ENCODE measurements around the gene MRPL43.
"Not testable (repeated sequence)": the region's sequence is repeated elsewhere in the genome, so short reads cannot be mapped to it uniquely, and the experiment has no call there.

The MRPL43 gene

DNA sequence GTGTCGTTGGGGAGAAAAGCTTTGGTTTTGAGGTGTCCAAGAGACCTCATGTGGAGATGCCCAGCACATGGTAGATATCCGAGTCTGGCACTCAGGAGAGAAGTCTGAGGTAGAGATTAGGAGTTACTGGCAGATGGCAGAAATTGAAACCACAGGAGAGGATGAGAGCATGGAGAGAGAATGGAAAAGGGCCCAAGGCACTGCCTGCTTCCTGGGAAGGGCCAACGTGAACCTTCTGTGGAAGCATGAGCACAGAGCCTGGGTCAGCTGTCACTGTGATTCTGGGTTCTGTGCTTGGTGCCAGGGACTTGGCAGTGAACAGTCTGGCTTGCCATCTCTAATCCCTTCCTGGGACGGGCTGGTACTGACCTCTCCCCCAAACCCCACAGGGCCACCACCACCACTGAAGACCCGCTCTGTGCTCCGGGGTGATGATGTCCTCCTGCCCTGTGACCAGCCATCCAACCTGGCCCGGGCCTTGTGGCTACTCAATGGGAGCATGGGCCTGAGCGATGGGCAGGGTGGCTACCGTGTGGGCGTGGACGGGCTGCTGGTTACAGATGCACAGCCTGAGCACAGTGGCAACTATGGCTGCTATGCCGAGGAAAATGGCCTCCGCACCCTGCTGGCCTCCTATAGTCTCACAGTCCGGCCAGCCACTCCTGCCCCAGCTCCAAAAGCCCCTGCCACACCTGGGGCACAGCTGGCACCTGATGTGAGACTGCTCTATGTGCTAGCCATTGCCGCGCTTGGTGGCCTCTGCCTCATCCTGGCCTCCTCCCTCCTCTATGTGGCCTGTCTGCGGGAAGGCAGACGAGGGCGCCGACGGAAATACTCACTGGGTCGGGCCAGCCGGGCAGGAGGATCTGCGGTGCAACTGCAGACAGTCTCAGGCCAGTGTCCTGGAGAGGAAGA, 4.1 kb downstream of the MRPL43 start:
- no peak for DNase-seq

DNA sequence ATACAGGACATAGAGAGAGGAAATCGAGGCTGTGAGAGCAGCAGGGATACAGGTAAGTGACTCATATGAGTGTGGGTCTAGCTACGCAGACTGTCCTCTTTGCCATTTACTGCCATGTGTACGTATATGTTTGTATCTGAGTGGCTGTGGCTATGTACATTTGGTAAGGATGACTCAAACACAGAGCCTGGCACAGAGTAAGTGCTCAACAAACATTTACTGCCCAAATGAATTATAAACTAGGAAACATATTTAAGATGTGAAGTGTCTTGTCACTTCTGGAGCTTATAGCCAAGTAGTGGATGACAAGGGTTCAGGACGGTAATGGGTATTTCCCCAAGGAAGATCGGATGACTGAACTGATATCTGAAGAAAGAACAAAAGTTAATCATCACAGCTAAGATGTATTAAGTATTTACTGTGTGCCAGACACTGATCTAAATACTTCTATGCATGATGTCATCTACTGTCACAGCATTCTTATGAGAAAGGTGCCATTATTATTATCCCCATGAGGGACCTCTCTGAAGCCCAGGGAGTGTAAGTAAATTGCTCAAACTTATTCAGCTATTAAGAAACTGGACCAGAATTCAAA, 6.0 kb downstream of the MRPL43 start:
- DNase-seq: no peak

- DNase-seq: no peak
Measured at GRCh38 chr10:100980711-100981110, 6.6 kb downstream of the MRPL43 start.

DNA sequence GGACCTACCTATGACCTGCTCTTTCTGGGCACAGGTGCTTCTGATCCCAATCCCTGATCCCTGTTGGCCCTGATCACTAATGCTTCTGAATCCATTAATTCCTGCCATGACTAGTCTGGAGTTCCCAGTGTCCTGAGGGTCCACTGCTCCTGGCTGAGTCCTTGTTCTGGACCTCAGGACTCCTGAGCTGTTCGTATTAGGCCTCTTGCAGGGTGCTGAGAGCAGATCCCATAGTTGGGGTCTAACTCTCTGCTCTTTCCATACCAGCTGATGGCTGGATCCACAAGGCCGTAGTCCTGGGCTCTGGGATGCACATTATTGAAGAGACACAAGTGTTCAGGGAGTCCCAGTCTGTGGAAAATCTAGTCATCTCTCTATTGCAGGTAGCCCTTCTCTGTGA, 7.0 kb downstream of the MRPL43 start:
- no peak for DNase-seq

GRCh38 chr10:100979791-100980272, 7.5 kb downstream of the MRPL43 start:
- no peak for DNase-seq

DNA sequence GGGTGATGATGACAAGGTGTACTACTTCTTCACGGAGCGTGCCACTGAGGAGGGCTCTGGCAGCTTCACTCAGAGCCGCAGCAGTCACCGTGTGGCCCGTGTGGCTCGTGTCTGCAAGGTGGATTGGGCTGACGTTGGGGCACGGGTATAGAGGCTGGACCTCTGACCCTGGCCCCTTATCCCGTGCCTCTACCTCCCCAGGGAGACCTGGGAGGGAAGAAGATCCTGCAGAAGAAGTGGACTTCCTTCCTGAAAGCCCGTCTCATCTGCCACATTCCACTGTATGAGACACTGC, 8.4 kb downstream of the MRPL43 start:
- no peak for DNase-seq

GRCh38 chr10:100978121-100978900, 9.0 kb downstream of the MRPL43 start:
- DNase-seq: no peak

- no peak for DNase-seq
Measured at GRCh38 chr10:100977436-100977835, 9.9 kb downstream of the MRPL43 start.

- no peak for DNase-seq
Measured at GRCh38 chr10:100976906-100977305, 10.4 kb downstream of the MRPL43 start.

DNA sequence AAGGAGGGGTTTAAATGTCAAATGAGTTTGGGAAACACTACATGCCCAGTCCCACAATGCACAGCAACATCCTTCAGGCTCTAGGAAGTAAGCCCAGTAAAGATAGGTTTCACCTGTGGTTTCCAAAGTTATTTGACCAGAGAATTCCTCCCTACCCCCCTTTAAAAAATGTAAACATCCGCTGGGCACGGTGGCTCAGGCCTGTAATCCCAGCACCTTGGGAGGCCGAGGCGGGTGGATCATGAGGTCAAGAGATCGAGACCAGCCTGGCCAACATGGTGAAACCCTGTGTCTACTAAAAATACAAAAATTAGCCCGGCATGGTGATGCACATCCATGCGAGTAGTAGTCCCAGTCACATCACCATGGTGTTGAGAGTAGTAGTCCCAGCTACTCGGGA, 11.9 kb downstream of the MRPL43 start:
- DNase-seq: not testable (repeated sequence)

DNA sequence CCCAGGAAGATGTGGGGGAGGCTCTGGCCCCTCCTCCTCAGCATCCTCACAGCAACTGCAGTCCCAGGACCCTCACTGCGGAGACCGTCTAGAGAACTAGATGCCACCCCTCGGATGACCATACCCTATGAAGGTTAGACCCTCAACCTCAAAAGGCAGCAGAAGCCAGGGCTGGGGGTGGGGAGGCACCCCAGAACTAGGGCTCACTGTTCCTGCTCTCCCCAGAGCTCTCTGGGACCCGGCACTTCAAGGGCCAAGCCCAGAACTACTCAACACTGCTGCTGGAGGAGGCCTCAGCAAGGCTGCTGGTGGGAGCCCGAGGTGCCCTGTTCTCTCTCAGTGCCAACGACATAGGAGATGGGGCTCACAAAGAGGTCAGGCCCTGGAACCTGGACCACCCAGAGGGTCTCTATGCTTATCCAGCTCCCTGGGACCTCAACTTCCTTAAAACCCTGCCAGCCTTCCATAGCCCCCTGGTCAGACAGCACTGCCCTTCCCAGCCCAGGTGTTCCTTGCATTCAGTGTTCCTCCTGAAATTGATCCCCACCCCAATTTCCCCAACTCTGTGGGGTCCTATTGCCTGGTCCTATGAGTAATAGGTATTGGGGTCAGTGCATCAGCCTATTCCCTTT, 14.3 kb downstream of the MRPL43 start:
- no peak for DNase-seq

DNA sequence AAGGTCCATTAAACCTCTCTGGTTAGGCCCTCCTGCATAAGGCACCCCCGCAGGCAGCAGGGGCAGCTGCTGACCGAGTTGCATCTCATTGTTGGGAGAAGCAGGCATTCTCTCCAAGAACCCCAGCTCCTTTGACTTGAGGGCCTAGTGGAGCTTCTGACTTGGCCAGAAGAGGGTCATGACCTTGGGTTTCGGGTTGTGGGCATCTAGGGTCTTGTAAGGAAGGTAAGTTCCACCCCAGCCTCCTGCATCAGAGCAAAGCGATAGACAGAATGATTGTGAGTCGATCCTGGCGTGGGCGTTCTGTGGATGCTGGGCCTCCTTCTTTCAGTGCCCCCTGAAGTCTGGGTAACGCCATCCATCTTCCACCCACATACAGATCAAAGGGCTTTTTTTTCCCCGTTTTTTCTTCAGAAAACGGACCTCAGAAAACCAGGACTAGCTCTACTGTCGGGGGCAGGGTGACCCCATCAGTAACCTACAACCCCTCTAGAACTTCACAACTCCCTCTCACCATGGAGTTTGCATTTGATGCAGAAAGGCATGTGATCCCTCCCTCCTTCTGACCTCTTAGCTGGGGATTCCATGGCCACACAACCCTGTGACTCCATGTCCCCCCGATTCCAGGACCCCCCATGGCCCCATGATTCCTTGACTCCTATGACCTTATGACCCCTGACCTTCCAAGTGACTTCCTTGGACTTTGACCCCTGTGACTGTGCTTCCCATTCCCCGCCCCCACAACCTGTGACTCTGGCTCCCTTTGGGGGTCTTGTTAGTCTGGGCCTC, 15.0 kb downstream of the MRPL43 start:
- DNase-seq: no peak

DNA sequence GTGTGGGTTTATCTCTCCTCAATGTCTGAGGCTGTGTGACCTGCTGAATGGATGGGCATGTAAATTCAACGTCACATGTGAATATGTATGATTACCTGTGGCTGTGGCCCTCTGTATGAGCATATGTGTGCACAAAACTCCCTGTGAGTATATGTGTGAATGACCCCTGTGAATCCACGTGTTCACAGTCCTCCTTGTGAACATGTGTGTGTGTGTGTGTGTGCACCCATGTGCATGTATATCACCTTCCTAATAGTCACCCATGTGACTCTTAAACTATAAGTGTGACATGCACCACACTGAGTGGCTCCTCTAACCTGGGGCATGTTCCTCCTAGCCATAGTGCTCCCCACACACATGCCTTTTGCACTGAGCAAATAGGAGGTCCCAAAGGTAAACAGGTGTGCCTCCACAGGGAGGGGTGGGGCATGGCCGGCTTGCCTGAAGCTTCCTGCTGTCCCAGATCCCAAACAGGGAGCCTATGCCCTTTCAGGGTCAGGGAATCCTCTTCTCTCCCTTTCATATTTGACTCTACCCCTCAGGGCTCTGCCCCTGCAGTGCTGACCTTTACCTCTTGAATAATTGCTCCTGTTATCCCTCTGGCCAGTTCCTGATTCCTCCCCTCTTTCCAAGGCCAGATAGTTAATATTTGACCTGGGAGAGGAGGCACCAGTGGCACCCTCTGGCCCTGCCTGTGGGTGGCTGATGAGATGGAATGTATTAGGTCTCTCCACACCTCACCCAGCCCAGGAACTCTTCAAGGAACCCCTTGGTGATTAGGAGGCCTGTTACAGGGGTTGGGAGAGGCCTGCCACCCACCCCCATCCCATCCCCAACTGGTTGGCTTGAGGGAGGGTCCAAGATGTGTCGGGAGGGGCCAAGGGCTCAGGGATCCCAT, 16.1 kb downstream of the MRPL43 start:
- DNase-seq: no peak

DNA sequence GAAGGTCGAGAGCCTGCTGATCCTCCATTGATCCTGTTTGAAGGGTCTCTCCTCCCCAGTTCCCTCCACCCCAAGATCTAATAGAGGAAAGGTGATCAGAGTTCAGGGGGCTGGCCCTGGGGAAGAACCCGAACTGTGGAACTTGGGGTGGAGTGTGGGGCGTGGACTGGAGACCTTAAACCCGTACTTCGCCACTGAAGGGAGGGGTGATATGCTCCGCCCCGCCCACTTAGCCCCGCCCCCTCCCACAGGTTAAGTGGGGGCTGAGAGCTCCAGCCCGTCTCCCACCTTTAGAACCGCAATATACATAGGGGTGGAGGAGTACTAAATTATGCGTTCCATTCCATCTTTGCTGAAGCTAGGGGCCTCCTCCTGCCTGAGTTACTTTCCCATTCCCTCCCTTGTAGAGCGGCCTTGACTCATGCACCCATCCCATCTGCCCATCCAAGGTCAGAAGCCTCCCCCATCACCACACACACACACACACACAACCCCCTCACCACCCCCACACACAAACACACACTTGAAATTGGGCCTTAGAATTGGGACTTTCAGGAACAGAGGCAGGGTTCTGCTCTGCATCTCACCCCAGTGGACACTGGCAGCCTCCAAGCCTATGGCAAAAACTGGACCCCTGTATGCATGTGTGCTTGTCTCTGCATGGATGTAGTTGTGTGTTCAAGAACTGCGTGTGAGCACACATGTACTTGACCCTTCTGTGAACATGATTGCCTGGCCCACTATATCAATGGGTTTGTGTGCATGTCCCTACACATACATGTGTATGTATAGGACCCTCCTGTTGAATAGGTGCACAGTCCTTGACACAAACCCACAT, 17.0 kb downstream of the MRPL43 start:
- no peak for DNase-seq

DNA sequence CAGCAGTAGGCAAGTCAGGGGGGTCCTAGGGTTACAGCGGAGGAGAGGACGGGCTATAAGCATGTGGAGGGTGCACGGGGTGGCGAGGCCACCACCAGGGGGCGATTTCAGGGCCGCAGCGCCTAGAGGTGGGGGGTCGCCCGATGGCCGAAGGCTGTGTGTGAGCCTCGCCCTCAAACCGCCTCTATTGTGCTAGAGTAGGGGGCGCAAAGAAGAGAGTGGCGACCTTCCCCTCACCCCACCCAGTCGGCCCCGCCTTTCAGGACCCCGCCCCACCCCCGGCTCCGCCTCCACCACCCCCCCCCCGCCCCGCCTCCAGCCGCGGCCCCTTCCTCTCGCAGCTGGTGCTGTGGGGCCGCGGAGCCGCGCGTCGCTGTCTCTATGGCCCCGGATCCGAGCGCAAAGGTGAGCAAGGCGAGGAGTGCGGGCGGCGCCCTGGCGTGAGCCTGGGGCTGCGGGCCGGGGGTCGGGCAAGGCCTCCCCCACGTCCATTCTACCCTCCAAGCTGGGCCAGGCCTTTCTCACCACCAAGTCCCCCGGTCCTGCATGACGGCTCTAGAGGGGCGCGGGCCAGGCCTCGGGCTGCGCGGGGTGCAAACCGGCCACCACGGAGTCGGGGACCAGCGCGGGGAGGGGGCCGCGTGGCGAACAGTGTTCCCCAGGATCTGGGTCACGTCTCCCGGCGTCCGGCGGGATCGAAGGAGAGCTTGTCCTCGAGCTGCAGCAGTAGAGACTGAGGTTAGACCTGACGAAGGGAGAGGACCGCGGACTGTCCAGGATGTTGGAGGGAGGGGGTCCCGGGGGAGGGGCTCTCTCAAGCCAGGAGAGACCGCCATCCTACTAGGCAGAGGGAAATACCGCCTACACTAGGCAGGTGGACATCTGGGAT, 17.9 kb downstream of the MRPL43 start, which contains the start of gene SEMA4G:
Gene SEMA4G (plus strand): TSS at position 318 of the 889 bp plus-strand sequence. CDS start 3,409 bp downstream, outside the sequence.
- peak in 1 of 2 donors; percentile 10 for DNase-seq

GRCh38 chr10:100968863-100969186, 18.5 kb downstream of the MRPL43 start:
- DNase-seq: no peak

DNA sequence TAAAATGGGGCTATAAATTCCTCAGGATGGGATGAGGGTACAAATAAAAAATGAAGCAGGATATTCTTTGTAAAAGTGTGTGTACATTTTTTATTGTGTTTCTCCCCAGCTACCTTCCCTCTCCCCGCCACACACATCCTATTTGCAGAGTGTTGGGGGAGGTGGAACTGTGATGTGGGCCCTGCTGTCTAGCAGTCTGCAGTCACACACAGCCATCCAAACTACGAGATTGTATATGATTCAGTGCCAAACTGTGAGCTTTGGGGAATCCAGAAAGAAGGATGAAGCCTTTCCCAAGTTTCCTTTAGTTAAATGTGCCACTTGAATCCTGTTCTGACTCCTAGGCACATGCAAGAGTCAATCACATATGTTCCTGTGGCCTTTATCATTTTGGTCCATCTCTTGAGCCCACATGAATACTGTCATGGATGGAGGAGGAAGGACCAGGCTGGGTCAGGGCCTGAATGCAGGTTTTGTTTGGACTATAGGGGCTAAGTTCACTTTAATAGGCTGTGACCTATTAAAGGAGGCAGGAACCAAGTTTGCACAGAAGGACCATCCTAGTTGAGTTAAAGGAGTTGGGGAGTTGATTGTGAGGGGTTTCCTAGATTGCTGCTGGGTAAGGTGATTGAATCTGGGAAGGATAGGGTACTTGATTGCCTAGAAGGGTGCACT, 19.1 kb downstream of the MRPL43 start:
- no peak for DNase-seq

DNA sequence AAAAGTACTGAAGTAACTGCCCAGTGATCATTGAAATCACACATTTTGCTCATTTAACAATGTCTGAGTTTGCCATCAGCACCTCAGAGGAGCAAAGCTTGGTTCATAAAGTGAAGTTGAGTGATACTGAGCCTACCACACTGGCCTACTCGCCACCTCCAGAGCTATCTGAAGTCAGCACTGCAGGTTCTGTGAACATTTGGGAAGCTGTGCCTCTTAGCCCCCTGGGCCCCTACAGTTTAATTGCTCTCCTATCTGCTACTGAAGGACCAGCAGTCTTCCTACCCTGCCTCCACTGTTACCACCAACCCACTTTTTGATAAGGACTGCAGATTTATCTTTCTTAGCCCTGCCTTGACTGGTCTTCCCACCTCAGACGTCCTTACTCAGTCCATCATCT, 20.0 kb downstream of the MRPL43 start:
- no peak for DNase-seq

Data from inflammatory macrophage (primary cell).